Sigmoid colon (tissue), 4 donors: ENCODE data around the gene EHMT1.

Experiments used
- CTCF ChIP-seq, 4 experiments: fragments of 450-650 bp in 3 of 4; fragments of 200-600 bp in 1 of 4; IDR thresholded peaks; one replicate each; pipeline ENCODE4 v1.5.1; 2016 to 2019; ENCODE audit warnings: antibody characterized with exemption in 4 of 4, mild to moderate bottlenecking in 3 of 4, moderate library complexity in 2 of 4
- POLR2AphosphoS5 ChIP-seq, 4 donors: sonication (generic); formaldehyde crosslinking; IDR thresholded peaks; one replicate each; pipeline ENCODE4 v1.6.1; 2017; ENCODE audit warnings: antibody characterized with exemption in 4 of 4

GRCh38 chr9:137776306-137776995 lies 157.6 kb downstream of the EHMT1 start:
- TF ChIP-seq POLR2AphosphoS5 (IDR thresholded peaks at IDR 0.05) (no peak), CTCF (IDR thresholded peaks at IDR 0.05) (no peak)
